ENCODE measurements around the gene NDUFS7.

NDUFS7 gene

GRCh38 chr19:1364070-1364704, 19.5 kb upstream of the NDUFS7 start:
- no peak for DNase-seq (ENCODE audit: low spot score)

DNA sequence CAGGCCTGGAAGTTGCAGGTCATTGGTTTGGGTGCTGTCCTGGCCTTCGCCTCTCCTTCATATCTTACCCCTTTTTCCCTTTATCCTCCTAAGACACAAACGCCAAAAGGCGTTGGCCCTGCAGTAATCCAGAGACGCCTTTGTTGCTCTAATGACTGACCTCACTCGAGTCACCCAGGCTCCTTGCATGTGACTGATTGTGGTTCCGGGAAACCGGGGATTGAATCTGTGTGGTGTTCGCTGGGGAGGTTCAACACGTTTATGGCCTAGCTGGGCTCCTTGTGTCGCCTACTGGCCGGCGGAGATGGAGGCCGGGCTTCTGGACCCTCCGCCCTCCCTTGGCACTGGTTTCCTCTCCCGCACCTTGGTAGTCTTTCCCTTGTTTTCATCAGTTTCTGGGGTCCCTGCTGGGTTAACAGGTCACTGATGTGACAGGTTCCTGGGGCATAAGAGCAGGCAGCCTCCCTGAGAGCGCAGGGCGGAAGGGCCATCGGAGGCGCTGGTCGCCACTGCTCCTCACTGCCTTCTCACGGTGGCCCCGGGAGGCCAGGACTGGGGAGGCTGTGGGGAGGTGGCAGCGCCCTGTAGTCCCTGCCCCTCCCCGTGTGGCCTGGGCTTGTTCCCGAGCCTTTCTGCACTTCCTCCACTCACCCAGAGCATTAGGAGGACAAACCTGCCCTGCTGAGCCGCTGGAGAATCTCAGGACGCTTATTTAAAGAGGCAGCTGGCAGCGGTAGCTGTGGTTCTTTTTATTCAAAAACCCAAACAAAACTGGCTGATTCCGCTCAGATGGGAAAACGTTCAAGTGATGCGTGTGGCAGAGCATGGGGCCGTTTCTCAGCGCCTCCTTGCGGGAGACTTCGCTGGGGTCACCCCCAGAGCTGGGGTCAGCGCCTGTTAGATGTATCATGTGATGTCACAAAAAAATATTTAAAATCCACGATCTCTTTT, 18.1 kb upstream of the NDUFS7 start:
- DNase-seq (ENCODE audit: low spot score), result no peak

- DNase-seq (ENCODE audit: low spot score), result no peak
Measured at GRCh38 chr19:1366296-1366695, 17.4 kb upstream of the NDUFS7 start.

DNA sequence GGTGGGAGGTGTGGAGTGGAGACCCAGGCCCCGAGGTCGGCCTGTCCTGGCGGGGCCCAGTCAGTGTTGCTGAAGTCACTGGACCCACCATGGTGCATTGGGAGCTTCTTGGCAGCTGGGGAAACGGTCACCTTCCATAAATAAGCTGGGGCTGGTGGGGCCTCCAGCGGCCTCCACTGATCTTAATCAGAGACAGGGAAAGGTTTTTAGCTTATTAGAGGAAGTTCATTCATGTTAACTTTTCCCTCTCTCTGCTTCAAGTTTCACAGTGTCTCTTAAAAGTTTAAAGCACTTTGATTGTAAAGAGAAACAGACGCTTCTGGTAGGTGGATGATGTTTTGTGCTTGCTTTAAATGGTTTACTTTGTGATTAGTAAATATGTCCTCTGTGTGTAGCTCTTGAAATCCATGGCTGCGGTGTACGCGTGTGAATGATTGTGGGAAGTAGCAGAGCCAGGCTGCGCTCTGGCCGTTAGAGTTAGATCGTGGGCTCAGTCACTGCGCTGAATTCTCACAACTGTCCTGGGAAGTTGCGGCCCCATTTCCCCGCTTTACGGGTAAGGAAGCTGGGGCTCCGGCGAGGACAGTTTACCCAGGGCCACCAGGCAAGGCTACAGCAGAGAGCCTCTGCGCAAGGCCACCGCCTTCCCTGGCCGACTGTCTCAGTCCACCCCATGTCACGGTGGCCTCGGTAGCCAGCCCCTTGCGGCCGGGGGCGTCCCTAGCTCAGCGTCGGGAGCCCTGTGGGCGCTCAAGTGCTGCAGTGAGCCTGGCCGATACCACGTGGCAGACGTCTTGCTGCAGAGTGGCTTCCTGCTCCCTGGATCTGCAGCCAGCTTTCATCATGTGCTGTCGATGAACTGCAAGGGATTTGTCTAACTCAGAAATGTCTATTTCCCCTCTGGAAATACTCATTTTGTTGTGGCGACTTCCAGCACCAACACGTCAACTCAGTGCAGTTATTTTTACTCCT, 16.5 kb upstream of the NDUFS7 start:
- DNase-seq (ENCODE audit: low spot score), result no peak

DNA sequence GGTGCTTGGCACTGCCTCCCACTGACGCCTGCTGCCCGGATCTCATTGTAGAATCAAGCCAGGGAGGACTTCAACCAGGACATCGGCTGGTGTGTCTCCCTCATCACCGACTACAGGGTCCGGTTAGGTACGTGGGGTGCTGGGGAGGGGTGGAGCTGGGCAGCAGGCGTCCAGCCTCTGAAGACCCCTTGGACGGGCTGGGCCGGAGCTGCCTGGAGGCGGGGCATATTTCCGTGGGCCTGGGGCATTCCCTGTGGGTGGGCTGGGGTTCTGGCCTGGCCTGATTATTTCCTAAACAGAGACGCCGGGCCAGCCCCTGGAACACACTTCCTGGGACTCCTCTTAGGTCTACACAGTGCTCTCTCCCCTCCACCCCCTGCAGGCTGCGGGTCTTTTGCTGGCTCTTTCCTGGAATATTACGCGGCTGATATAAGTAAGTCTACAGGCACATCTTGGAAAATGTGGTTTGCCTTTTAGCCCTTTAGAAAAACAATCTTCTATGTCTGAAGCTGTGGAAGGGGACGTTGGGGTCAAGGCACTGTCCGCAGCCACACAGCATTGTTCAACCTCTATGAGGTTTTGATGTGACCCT, 14.4 kb upstream of the NDUFS7 start:
- no peak for DNase-seq (ENCODE audit: low spot score)

DNA sequence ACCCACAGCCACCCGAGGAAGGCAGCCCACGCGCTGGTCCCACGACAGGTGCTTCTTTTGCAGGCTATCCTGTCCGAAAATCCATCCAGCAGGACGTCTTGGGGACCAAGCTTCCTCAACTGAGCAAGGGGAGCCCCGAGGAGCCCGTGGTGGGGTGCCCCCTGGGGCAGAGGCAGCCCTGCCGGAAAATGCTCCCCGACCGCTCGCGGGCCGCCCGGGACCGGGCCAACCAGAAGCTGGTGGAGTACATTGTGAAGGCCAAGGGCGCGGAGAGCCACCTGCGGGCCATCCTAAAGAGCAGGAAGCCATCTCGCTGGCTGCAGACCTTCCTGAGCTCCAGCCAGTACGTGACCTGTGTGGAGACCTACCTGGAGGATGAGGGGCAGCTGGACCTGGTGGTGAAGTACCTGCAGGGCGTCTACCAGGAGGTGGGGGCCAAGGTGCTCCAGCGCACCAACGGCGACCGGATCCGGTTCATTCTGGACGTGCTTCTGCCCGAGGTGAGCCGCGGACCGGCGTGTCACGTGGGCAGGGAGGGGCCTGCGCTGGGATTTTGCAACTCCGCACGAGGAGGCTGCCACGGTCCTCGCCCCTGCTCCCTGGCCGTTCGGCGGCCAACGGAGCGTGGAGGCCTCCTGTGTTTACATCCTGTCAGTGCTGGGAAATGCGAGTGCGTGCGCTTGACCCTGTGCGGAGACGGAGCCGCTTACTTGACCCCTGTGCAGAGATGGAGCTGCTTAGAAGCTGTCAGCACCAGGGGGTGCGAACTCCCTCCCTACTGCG, 12.9 kb upstream of the NDUFS7 start:
- DNase-seq (ENCODE audit: low spot score), result no peak

DNA sequence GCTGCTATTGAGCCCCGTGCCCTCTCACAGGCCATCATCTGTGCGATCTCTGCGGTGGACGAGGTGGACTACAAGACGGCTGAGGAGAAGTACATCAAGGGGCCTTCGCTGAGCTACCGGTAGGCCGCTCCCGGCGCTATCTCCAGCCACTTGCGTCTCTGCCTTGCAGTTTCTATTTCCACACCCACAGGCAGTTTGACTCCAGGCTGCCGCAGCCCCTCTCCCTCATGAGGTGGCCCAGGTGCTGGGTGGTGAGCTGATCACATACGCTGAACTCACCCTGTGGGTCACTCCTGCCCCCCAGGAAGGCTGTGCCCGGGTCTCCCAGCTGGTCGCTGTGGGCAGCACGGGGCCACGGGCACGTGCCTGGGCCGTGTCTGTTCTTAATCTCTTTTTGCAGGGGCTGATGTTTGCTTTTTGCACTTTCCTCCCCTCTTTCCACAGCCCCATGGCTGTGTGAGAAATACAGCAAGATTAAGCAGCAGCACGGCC, 10.6 kb upstream of the NDUFS7 start:
- DNase-seq (ENCODE audit: low spot score), result no peak

DNA sequence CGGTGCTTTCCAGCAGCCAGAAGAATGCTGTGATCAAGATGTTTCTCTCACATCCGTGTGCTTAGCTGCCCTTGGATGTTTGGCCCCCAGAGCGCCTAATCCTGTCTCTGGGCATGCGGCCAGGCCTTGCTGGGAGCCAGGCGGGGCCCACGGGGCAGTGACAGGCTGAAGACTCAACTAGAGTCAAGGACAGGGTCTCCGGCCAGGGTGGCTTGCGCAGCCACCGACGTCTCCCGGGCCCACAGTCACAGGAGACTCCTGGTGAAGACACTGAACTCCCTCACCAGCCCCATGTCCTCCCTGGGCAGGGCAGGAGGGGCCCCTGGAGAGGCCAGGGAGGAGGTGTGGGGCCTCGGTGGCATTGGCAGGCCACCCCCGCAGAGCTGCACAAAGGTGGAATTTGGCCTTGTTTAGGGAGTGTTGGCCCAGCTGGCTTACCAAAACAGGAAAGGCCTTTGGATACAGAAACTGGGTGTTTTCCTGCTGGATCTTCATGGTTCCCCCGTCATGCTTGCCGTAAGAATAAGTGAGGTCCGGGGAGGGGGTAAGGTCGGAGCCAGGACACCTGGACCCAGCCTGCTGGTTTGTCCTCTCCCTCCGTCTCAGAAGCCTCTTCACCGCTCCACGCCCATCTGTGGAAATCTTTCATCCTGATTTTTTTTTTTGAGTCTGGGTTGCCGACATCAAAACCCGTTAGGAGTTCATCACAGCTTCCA, 10.0 kb upstream of the NDUFS7 start:
- DNase-seq (ENCODE audit: low spot score), result no peak

DNA sequence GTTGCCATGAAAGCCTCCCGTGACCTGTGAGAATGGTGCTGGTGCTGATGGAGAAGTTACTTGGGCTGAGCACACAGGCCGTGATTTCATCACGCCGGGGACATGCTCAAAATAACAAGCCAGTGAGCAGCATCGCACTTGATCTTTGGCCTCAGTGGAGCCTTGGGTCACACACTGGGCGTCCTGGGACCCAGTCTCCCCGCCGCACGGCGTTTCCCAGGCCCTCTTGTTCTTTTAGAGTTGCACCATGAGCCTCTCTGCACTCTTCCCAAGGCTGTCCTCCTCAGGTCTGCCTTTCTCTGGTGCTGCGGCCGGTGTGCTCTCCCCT, 9.5 kb upstream of the NDUFS7 start:
- DNase-seq (ENCODE audit: low spot score), result no peak

GRCh38 chr19:1376415-1376805, 7.3 kb upstream of the NDUFS7 start:
- no peak for DNase-seq (ENCODE audit: low spot score)

DNA sequence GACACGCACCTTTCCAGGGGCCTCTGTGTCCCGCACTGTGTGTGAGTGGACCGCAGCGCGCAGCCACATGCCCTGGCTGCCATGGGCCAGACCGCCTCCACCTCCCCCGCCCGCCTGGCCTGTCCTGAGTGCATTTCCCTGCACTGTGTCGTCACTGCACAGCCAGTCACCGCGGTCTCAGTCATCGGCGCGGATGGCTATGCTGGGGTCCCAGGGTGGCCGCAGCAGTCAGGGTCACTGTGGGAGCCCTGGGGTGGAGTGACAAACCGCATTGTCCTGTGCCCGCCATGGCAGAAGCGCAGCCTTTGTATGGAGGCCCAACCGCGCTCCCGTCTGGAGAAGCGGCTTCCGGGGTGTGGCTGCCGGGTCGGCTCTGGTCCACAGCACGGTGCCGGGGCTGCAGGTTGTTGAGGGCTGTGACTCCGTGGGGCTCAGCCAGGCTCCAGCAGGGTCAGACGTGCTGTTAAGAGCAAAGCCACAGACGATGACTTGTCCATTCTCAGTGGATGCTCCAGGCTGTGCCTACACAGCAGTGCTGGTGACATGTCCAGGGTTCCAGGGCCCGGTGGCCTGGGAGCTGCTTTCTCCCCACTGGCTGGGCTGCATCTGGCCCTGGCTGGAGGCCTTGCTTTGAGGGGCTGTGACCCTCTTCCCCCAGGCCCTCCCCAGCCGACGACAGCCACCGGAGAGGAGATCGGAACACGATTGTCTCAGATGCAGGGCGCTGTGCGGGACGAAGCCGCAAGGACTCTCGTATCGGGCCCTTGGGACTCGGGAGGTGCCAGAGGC, 6.3 kb upstream of the NDUFS7 start:
- no peak for DNase-seq (ENCODE audit: low spot score)

GRCh38 chr19:1377965-1378785, 5.5 kb upstream of the NDUFS7 start:
- DNase-seq (ENCODE audit: low spot score), result no peak

DNA sequence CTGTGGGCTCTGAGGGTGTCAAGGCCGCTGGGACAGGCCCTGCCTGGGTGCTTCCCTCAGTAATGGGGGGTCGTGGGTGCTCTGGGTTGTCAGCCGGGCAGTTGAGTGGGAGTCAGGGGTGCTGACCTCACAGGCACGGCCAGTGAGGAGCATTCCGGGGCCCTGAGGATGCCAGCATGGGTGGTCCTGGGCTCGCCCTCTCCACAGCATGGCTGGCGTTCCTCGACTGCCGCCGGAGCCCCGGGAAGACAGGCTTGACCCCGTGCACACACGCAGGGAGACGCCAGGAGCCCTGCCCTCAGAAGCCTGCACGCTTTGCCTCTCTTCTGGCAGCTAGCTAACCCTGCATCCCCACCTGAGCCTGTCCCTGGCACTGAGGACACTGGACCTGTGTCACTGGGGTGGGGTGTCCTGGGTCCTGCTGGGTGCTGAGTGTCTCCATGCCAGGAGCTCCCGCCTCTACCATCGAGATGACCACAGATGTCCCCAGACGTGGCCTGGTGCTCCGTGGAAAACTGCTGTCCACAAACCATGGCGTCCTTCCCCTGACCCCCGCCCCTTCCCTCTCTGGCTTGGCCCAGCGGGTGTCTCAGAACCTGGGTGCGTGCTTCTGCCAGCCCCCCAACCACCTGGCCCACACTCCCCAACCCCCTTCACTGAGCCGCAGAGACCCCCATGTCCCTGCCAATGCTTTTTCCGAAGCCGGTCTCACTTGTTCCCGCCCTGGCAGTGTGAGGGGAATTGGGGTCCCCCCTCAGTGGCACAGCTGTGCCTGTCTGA, 4.4 kb upstream of the NDUFS7 start:
- DNase-seq (ENCODE audit: low spot score), result no peak

GRCh38 chr19:1379961-1380489, 3.7 kb upstream of the NDUFS7 start:
- DNase-seq (ENCODE audit: low spot score), result no peak

GRCh38 chr19:1382250-1382649, 1.5 kb upstream of the NDUFS7 start:
- no peak for DNase-seq (ENCODE audit: low spot score)

- DNase-seq (ENCODE audit: low spot score), result no peak
Measured at GRCh38 chr19:1383017-1383311, 743 bp upstream of the NDUFS7 start.

GRCh38 chr19:1384085-1384462, 367 bp downstream of the NDUFS7 start:
- no peak for DNase-seq (ENCODE audit: low spot score)
